Dermis blood vessel endothelial cell (primary cell): ENCODE measurements around the gene ITK. TPM values are rescaled to one million over a fixed set of nuclear protein-coding genes. Genes with fewer than 3 reads are reported as not detected.
"Not testable (repeated sequence)": the region's sequence is repeated elsewhere in the genome, so short reads cannot be mapped to it uniquely, and the experiment has no call there.

Experiments
- DNase-seq: peaks from one replicate; pipeline ENCODE4 v3.0.0; 2010
- total RNA-seq: library from RNA; depleted of rRNA; stranded (reverse); fragments of >200 nt; gene quantifications from 2 replicates; pipeline ENCODE4 v1.2.3, GENCODE V29; 2014

ITK gene
- total RNA-seq, 1 donor from 2014 or later: not detected

GRCh38 chr5:157213527-157214243 is 33.0 kb downstream of the ITK start:
- no peak for DNase-seq

GRCh38 chr5:157214415-157214814 is 33.8 kb downstream of the ITK start:
- DNase-seq: no peak

DNA sequence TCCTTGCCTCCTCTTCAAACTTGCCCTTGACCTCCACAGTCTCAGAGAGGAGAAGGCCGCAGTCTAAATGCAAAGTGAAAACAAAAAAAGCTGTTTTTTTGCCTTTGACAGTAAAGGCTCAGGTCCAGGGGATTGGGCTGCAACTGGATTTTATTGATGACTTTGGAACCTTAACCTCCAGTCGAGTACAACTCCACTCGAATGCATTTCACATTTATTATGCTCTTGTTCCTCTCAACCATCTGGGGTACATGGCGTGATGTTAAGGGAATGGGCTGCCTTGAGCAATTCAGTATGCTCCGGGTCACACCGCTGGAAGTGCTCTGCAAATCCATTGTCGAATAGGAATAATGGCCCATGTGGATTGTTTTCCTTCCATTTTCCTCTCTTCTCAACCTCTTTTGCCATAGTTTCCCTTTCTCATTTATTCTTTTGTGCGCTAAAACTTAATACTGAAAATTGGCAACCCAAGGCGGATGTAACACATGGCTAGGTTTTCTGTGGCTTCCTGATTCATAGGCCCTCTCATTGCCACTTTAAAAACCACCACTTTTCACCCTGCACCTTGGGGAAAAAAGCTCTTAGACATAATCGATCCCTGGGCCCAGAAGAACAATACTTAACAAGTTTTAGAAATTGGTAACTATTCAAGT is 34.3 kb downstream of the ITK start:
- no peak for DNase-seq

DNA sequence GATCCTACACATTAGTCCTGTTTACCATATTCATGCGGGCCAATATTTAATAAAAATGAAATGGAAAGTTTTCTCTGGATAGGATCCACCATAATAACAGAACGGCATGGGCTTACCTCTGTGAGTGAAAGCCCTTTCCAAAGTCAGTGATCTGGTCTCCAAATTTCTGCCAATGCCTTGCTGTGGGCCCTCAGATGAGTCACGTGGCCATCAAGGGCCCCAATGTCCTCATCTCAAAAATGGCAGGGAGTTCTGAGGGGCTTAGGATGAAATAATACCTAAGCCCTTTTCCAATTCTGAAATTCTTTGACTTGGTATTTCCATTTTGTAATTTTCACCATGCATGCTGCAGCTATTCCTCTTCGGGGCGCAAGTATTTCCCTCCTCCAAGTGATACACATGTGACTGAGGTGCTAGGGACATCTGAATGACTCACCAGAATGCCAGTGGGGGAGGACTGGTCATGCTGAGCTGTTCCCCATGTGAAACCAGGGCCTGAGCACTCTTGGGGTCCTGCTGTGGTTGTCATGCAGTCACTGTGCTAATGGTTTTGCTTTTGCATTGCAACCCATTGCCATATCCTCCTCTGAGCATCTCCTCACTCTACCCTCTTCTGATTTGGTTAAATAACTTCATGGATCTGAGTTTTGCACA is 35.0 kb downstream of the ITK start:
- no peak for DNase-seq

DNA sequence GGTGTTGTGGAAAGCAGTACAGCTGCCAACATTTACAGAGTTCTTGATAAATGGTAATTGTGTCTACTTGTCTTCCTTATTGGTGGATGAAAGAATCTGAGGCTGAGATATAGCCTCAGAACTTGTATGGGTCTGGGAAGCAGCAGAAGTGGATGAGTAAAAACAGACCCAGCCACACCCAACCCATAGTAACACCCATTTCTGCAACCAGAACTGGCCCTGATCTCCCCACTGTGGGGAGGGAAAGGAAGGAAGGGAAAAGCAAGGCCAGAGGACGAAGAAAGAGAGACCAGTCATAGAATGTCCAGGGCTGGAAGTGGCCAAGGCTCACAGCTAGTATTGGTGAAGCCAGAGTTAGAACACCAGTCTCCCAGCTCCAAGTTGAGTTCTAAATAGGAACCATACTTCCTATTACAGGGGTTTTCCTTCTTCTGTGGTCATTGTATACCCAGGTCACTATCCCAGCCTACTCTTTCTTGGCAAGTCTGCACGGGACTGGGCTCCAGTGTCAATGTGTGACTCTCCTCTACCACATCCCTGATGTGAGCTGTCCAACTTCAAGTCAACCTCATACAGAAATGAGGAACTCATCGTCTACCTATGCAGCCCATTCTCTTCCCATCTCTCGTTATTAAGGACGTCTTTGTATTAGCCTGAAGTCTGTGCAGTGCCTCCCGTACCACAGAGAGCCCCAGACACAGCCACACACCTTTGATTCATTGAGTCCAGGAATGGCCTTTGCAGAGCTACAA is 35.9 kb downstream of the ITK start:
- no peak for DNase-seq

GRCh38 chr5:157217289-157218024 is 36.8 kb downstream of the ITK start:
- DNase-seq: no peak

GRCh38 chr5:157219491-157220271 is 39.0 kb downstream of the ITK start:
- no peak for DNase-seq

- DNase-seq: no peak
Observed at GRCh38 chr5:157221959-157222358, 41.3 kb downstream of the ITK start.

DNA sequence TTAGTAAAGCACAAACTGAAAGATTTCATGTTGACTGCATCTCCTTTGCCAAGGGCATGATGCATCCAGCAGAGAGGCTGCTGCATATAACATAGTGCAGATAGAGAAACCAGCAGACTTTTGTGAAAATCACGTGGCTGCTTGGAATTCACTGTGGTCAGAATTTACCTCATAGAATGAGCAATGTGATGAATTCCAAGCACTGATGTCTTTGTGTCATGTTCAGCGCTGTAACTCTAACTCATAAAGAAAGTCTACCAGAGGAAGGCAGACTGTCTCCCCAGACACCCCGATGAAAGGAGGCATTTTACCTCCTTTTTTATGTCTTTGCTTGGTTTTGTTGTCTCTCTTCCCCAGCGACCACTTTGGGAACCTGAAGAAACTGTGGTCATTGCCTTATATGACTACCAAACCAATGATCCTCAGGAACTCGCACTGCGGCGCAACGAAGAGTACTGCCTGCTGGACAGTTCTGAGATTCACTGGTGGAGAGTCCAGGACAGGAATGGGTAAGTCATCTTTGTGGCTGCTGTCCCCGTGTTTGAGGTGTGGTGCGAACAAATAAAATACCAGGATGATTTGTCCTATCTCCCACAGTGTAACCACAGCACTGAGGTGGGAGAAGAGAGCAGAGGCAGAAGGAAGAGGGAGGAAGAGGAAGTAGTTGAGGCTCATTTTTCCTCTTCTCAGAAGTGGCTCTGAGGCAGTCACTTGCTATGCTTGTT is 42.0 kb downstream of the ITK start:
- DNase-seq: no peak

- DNase-seq: no peak
Observed at GRCh38 chr5:157225469-157226422, 45.1 kb downstream of the ITK start.

- DNase-seq: no peak
Observed at GRCh38 chr5:157230610-157231009, 50.0 kb downstream of the ITK start.

DNA sequence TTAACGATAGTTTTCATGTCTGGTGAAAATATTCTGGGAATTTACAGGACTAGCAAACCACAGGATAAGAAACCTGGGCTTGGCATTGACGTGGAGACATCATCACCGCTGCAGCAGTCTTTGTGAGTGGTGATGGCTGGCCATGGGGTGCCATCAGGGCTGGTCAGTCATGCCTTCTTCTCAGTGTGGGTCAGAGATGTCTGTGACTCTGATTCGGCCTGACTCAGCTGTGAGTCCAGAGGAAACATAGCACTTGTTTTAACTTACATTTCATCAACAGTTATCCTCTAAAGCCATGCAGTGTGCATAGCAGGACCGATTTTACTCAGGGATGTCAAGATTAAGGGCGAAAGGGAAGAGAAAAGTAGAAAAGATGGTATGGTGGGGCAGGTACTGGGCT is 52.1 kb downstream of the ITK start:
- DNase-seq: no peak

DNA sequence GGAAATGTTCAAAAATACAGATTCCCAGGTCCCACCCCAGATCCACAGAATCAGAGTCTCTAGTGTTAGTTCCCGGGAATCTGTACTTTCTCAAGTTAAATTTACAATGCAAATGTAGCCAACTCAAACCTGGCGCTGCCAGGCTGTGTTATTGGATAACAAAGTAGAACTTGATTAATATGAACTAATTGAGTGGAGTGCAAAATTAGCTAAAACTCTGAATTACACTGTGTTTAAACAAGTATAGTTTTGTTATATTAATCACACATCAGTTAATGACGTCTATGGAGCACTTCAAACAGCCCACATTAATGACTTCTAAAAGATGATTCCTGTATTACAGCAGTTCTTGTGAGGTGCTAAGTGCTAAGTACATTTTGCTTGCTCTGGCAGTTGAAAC is 52.9 kb downstream of the ITK start:
- no peak for DNase-seq

DNA sequence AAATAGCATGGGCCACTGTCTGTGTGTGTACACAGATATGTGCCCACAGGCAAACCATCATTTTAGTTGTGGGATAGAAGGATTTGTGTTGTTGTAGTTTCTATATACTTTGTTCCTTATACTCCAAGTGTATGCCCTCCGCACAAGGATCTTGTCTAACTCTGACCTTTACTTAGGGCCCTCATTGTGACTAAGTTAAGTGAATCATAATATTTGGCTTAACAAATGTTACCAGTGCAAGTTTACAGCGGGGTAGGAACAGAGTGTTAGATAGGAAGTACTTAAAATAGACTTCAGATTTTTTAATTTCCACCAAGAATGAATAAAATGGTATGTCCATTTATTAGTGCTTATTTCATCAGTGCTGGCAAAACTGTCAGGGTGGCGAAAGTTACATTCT is 55.8 kb downstream of the ITK start:
- no peak for DNase-seq

DNA sequence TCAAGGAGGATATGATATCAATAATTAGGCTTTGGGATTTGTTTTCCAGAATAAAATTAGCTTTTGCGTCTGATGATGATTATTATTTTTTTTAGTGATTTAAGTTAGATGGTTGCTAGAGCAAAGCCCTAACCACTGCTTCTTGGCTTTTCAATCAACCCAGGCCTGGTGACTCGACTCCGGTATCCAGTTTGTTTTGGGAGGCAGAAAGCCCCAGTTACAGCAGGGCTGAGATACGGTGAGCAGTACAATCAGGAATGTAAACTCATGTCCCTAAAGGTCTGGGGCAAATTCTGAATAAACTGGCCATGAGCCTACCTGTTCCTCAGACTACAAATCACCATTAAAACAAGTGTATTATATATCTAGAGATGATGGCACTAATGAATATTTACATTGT is 60.8 kb downstream of the ITK start:
- no peak for DNase-seq

DNA sequence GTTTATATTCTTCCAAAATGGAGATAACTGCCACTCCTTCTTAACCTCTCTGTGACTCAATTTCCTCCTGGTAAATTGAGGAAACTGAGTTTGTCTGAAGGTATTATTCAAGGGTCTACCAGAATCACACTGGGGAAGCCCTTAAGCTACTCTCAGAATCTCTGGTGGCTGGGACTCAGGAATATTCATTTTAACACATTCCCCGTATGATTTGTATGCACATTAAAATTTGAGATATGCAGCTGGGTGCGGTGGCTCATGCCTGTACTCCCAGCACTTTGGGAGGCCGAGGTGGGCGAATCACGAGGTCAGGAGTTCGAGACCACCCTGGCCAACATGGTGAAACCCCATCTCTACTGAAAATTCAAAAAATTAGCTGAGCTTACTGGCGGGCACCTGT is 64.1 kb downstream of the ITK start:
- DNase-seq: not testable (repeated sequence)

GRCh38 chr5:157245476-157245875 is 64.8 kb downstream of the ITK start:
- DNase-seq: no peak

DNA sequence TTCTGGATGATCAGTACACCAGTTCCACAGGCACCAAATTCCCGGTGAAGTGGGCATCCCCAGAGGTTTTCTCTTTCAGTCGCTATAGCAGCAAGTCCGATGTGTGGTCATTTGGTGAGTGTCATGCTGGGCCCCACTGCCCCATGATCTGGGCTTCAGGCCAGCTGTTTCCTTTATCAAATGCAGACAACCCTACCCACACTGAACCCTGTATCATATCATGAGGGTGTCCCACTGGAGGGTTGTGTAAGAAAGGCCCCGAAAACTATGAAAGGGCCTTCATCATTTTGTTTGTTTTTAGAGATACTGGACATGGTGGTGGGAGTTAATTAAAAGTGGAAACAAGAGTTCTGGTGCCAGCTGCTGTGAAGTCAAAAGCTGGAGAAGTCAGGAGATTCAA is 65.2 kb downstream of the ITK start:
- no peak for DNase-seq

- DNase-seq: no peak
Observed at GRCh38 chr5:157247267-157247666, 66.6 kb downstream of the ITK start.
